ENCODE measurements around the gene ATG13. TPM values are rescaled to one million over a fixed set of nuclear protein-coding genes. Genes with fewer than 3 reads are reported as not detected.
"Not testable (repeated sequence)": the region's sequence is repeated elsewhere in the genome, so short reads cannot be mapped to it uniquely, and the experiment has no call there.

Gene ATG13
- total RNA-seq, 1 donor from 2014 or later: 85.6 TPM

GRCh38 chr11:46701078-46701654, 83.8 kb downstream of the ATG13 start:
- H3K4me3 Mint-ChIP-seq (ENCODE audit: unreplicated experiment): peak overlapping the region; percentile 98
- TF ChIP-seq, protein P1, sequence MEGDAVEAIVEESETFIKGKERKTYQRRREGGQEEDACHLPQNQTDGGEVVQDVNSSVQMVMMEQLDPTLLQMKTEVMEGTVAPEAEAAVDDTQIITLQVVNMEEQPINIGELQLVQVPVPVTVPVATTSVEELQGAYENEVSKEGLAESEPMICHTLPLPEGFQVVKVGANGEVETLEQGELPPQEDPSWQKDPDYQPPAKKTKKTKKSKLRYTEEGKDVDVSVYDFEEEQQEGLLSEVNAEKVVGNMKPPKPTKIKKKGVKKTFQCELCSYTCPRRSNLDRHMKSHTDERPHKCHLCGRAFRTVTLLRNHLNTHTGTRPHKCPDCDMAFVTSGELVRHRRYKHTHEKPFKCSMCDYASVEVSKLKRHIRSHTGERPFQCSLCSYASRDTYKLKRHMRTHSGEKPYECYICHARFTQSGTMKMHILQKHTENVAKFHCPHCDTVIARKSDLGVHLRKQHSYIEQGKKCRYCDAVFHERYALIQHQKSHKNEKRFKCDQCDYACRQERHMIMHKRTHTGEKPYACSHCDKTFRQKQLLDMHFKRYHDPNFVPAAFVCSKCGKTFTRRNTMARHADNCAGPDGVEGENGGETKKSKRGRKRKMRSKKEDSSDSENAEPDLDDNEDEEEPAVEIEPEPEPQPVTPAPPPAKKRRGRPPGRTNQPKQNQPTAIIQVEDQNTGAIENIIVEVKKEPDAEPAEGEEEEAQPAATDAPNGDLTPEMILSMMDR (IDR thresholded peaks at IDR 0.05; ENCODE audit: unreplicated experiment): no peak
- H3K27me3 Mint-ChIP-seq (ENCODE audit: unreplicated experiment): peaks cover 18% of the 10 kb centered on the region
- peaks cover 34% of the 10 kb centered on the region for H3K36me3 Mint-ChIP-seq (ENCODE audit: low read depth, unreplicated experiment)
- no peaks in the 10 kb centered on the region for H3K9me3 Mint-ChIP-seq (ENCODE audit: unreplicated experiment)
- H3K4me1 Mint-ChIP-seq (ENCODE audit: unreplicated experiment): peaks cover 30% of the 10 kb centered on the region
- no peak for DNase-seq (ENCODE audit: low spot score)
- peak overlapping the region; percentile 98 for H3K27ac Mint-ChIP-seq (ENCODE audit: unreplicated experiment)

DNA sequence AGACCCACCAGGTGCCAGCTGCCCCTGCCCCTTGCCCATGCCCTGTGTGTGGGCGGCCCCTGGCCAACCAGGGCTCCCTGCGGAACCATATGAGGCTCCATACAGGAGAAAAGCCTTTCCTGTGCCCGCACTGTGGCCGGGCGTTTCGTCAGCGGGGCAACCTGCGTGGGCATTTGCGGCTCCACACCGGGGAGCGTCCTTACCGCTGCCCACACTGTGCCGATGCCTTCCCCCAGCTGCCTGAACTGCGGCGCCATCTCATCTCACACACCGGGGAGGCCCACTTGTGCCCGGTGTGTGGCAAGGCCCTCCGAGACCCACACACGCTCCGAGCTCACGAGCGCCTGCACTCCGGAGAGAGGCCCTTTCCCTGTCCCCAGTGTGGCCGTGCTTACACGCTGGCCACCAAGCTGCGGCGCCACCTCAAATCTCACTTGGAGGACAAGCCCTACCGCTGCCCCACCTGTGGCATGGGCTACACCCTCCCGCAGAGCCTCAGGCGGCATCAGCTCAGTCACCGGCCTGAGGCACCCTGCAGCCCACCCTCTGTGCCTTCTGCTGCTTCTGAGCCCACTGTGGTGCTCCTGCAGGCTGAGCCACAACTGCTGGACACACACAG, 87.8 kb downstream of the ATG13 start:
- H3K4me1 Mint-ChIP-seq (ENCODE audit: unreplicated experiment): peaks cover 24% of the 10 kb centered on the region
- TF ChIP-seq, protein P1 (IDR thresholded peaks at IDR 0.05; ENCODE audit: unreplicated experiment): no peak
- no peaks in the 10 kb centered on the region for H3K9me3 Mint-ChIP-seq (ENCODE audit: unreplicated experiment)
- no peak for DNase-seq (ENCODE audit: low spot score)
- H3K4me3 Mint-ChIP-seq (ENCODE audit: unreplicated experiment): no peak overlapping the region
- H3K36me3 Mint-ChIP-seq (ENCODE audit: low read depth, unreplicated experiment): peaks cover 44% of the 10 kb centered on the region
- peaks cover 16% of the 10 kb centered on the region for H3K27me3 Mint-ChIP-seq (ENCODE audit: unreplicated experiment)
- H3K27ac Mint-ChIP-seq (ENCODE audit: unreplicated experiment): no peak overlapping the region

DNA sequence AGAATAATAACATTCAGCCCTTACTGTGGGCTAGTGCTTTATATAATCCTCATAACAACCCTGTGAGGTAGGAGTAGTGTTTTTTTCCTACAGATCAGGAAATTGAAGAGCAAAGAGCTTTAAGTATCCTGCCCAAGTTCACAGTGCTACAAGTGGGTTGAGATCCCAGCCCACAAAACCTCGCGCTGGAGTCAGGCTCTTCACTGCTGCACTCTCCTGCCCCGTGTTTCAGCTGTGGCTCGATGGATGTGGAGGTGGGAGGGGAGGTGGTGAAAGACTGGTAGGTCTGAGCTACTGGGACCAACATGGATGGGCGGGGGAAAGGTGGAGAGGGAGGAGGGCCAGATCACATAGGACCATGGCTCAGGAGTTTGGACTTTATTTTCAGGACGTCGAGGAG, 89.5 kb downstream of the ATG13 start:
- peaks cover 38% of the 10 kb centered on the region for H3K36me3 Mint-ChIP-seq (ENCODE audit: low read depth, unreplicated experiment)
- no peak overlapping the region for H3K27ac Mint-ChIP-seq (ENCODE audit: unreplicated experiment)
- H3K9me3 Mint-ChIP-seq (ENCODE audit: unreplicated experiment): no peaks in the 10 kb centered on the region
- H3K27me3 Mint-ChIP-seq (ENCODE audit: unreplicated experiment): peaks cover 8% of the 10 kb centered on the region
- peak overlapping the region; percentile 2 for H3K4me3 Mint-ChIP-seq (ENCODE audit: unreplicated experiment)
- TF ChIP-seq, protein P1 (IDR thresholded peaks at IDR 0.05; ENCODE audit: unreplicated experiment): no peak
- DNase-seq (ENCODE audit: low spot score): no peak
- H3K4me1 Mint-ChIP-seq (ENCODE audit: unreplicated experiment): peaks cover 12% of the 10 kb centered on the region

DNA sequence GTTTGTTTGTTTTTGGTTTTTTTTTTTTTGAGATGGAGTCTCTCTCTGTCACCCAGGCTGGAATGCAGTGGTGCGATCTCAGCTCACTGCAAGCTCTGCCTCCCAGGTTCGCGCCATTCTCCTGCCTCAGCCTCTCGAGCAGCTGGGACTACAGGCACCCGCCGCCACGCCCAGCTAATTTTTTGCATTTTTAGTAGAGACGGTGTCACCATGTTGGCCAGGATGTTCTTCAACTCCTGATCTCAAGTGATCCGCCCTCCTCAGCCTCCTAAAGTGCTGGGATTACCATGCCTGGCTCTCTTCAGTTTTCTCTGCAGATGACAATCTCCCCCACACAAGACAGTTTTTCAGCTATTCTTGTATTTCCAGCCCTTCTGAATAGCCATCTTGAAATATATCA, 92.0 kb downstream of the ATG13 start:
- not testable (repeated sequence) for H3K9me3 Mint-ChIP-seq (ENCODE audit: unreplicated experiment); H3K4me3 Mint-ChIP-seq (ENCODE audit: unreplicated experiment); H3K27ac Mint-ChIP-seq (ENCODE audit: unreplicated experiment); H3K4me1 Mint-ChIP-seq (ENCODE audit: unreplicated experiment); DNase-seq (ENCODE audit: low spot score); H3K27me3 Mint-ChIP-seq (ENCODE audit: unreplicated experiment)
- H3K36me3 Mint-ChIP-seq (ENCODE audit: low read depth, unreplicated experiment): peaks cover 22% of the 10 kb centered on the region

DNA sequence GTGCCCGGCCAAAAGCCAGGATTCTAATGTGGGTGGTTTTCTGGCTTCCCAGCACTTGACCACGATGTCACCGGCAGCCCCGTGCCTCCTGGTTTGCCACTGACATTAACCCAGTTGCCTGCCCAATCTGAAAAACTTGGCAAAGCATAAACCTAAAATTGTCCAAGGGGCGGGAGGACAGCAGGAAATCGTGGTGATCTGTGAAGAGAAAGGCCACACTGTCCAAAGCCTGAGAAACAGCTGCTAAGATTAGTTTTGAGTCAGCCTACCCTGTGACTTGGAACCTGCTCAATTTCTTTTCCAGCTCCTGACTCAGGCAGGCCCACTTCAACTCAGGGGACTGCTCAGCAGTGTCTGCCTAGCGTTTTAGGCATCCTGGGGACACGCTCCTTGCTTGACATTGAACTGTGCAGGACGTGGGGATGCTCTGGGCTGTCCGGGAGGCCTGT, 93.5 kb downstream of the ATG13 start:
- Mint-ChIP-seq H3K27me3 (ENCODE audit: unreplicated experiment) (no peaks in the 10 kb centered on the region), H3K27ac (ENCODE audit: unreplicated experiment) (no peak overlapping the region)
- DNase-seq (ENCODE audit: low spot score): no peak

More for the DNA sequence above, 93.5 kb downstream of the ATG13 start:
- Mint-ChIP-seq H3K4me3 (ENCODE audit: unreplicated experiment) (no peak overlapping the region), H3K36me3 (ENCODE audit: low read depth, unreplicated experiment) (peaks cover 17% of the 10 kb centered on the region), H3K9me3 (ENCODE audit: unreplicated experiment) (no peaks in the 10 kb centered on the region), H3K4me1 (ENCODE audit: unreplicated experiment) (peaks cover 2% of the 10 kb centered on the region)
- TF ChIP-seq, protein P1 (IDR thresholded peaks at IDR 0.05; ENCODE audit: unreplicated experiment): no peak

Measured in endothelial cell (in vitro differentiated cells).